Measurements from ENCODE around the gene HTR1A.

The HTR1A gene

DNA sequence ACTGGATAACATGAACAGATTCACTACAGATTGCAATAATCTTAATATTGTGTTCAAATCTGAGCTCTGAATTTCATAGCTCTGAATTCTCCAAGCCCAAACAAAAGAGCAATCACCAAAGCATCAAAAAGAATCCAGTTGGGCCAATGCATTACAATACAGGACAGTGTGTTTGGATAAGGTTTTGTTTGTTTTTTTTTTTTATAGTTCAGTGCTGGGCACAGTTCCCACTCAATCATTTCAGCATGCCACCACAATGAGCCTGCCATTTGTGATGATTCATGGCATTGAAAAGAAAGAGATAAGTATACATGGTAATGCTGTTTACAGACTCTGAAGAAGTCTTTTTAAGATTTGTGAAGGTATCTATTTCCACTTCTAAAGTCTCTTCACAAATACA lies 1.7 kb upstream of the HTR1A start:
- Histone ChIP-seq H3K4me2 (ENCODE audit: low read length) (no peak overlapping the region), H3K9me3 (ENCODE audit: control insufficient read depth, low read length) (no peaks in the 10 kb centered on the region), H3K36me3 (ENCODE audit: control insufficient read depth, insufficient read depth, low read length) (no peaks in the 10 kb centered on the region), H2AFZ (no peak overlapping the region), H3K4me1 (no peaks in the 10 kb centered on the region), H3K79me2 (no peaks in the 10 kb centered on the region), H3K4me3 (ENCODE audit: low read depth, low read length) (no peak overlapping the region), H3K9ac (no peak overlapping the region), H3K27me3 (ENCODE audit: control insufficient read depth, insufficient read depth, low read length) (no peaks in the 10 kb centered on the region), H3K27ac (no peak overlapping the region)
- TF ChIP-seq, protein P1, sequence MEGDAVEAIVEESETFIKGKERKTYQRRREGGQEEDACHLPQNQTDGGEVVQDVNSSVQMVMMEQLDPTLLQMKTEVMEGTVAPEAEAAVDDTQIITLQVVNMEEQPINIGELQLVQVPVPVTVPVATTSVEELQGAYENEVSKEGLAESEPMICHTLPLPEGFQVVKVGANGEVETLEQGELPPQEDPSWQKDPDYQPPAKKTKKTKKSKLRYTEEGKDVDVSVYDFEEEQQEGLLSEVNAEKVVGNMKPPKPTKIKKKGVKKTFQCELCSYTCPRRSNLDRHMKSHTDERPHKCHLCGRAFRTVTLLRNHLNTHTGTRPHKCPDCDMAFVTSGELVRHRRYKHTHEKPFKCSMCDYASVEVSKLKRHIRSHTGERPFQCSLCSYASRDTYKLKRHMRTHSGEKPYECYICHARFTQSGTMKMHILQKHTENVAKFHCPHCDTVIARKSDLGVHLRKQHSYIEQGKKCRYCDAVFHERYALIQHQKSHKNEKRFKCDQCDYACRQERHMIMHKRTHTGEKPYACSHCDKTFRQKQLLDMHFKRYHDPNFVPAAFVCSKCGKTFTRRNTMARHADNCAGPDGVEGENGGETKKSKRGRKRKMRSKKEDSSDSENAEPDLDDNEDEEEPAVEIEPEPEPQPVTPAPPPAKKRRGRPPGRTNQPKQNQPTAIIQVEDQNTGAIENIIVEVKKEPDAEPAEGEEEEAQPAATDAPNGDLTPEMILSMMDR (IDR thresholded peaks at IDR 0.05): no peak

DNA sequence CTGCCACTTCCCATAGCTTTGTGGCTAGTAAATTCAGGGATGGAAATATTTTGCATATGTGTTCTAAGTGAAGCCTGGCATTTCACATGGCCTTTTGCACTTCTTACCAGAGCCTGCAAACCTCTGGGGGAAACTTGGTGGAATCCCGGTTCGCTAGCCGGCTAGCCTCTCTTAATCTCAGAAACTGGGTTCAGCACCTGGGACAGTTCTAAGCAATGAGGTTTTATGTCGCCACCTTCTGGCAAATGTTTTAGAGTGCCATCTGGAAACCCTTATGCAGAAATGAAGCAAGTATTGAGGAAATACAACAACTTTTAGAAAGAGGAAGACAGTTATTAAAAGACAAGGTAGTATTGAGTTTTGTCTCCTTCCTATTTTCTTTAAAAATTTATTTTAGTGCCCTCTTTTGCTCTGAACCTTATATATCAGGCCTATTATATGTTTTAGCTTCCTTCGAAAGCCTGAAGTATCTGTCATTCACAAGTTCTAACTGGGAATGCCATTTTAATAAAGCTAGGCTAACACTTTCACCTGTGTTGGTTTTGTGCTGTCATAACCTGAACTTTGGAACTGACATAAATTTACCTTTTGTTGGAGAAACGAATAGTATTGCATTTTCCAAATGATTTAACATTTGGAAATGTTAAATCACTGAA lies 963 bp upstream of the HTR1A start:
- Histone ChIP-seq H3K9ac (no peak overlapping the region), H3K79me2 (no peaks in the 10 kb centered on the region), H3K27me3 (ENCODE audit: control insufficient read depth, insufficient read depth, low read length) (no peaks in the 10 kb centered on the region), H3K36me3 (ENCODE audit: control insufficient read depth, insufficient read depth, low read length) (no peaks in the 10 kb centered on the region), H2AFZ (no peak overlapping the region), H3K4me1 (no peaks in the 10 kb centered on the region), H3K4me3 (ENCODE audit: low read depth, low read length) (no peak overlapping the region), H3K27ac (no peak overlapping the region), H3K4me2 (ENCODE audit: low read length) (no peak overlapping the region), H3K9me3 (ENCODE audit: control insufficient read depth, low read length) (no peaks in the 10 kb centered on the region)
- TF ChIP-seq, protein P1 (IDR thresholded peaks at IDR 0.05): no peak

- H3K36me3 ChIP-seq (ENCODE audit: control insufficient read depth, insufficient read depth, low read length): no peaks in the 10 kb centered on the region
- no peaks in the 10 kb centered on the region for H3K79me2 ChIP-seq
- no peaks in the 10 kb centered on the region for H3K9me3 ChIP-seq (ENCODE audit: control insufficient read depth, low read length)
- H2AFZ ChIP-seq: peak overlapping the region; percentile 34
- TF ChIP-seq, protein P1 (IDR thresholded peaks at IDR 0.05): no peak
- H3K4me1 ChIP-seq: no peaks in the 10 kb centered on the region
- H3K4me3 ChIP-seq (ENCODE audit: low read depth, low read length): no peak overlapping the region
- H3K4me2 ChIP-seq (ENCODE audit: low read length): no peak overlapping the region
- H3K9ac ChIP-seq: no peak overlapping the region
- no peak overlapping the region for H3K27ac ChIP-seq
- H3K27me3 ChIP-seq (ENCODE audit: control insufficient read depth, insufficient read depth, low read length): no peaks in the 10 kb centered on the region
Measured at GRCh38 chr5:63961598-63962161, 565 bp downstream of the HTR1A start.

GRCh38 chr5:63961125-63961597 lies 1.1 kb downstream of the HTR1A start:
- Histone ChIP-seq H3K4me1 (no peaks in the 10 kb centered on the region), H3K4me3 (ENCODE audit: low read depth, low read length) (no peak overlapping the region), H3K4me2 (ENCODE audit: low read length) (no peak overlapping the region), H3K9ac (no peak overlapping the region), H2AFZ (no peak overlapping the region), H3K36me3 (ENCODE audit: control insufficient read depth, insufficient read depth, low read length) (no peaks in the 10 kb centered on the region), H3K9me3 (ENCODE audit: control insufficient read depth, low read length) (no peaks in the 10 kb centered on the region), H3K27me3 (ENCODE audit: control insufficient read depth, insufficient read depth, low read length) (no peaks in the 10 kb centered on the region), H3K27ac (no peak overlapping the region), H3K79me2 (no peaks in the 10 kb centered on the region)
- TF ChIP-seq, protein P1 (IDR thresholded peaks at IDR 0.05): no peak

DNA sequence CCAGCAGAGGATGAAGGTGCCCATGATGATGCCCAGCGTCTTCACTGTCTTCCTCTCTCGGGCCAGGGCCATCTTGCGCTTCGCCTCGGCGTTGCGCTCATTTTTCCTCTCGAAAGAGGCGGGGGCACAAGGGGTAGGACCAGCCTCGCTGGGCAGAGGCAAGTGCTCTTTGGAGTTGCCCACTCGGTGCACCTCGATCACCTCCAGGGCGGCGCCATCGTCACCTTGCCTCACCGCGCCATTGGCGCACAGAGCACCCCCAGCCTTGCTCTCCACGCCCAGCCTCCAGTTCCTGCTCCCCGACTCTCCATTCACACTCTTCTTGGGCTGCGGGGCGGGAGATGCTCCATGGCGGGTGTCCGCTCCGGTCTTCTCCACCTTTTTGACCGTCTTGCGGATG lies 1.6 kb downstream of the HTR1A start:
- TF ChIP-seq, protein P1 (IDR thresholded peaks at IDR 0.05): no peak
- no peaks in the 10 kb centered on the region for H3K36me3 ChIP-seq (ENCODE audit: control insufficient read depth, insufficient read depth, low read length)
- no peak overlapping the region for H3K4me2 ChIP-seq (ENCODE audit: low read length)
- H2AFZ ChIP-seq: no peak overlapping the region
- no peaks in the 10 kb centered on the region for H3K9me3 ChIP-seq (ENCODE audit: control insufficient read depth, low read length)
- H3K27ac ChIP-seq: no peak overlapping the region
- H3K9ac ChIP-seq: no peak overlapping the region
- H3K79me2 ChIP-seq: no peaks in the 10 kb centered on the region
- H3K4me1 ChIP-seq: no peaks in the 10 kb centered on the region
- no peaks in the 10 kb centered on the region for H3K27me3 ChIP-seq (ENCODE audit: control insufficient read depth, insufficient read depth, low read length)
- no peak overlapping the region for H3K4me3 ChIP-seq (ENCODE audit: low read depth, low read length)
